Endothelial cell (in vitro differentiated cells): Measurements from ENCODE around the gene MBTD1. TPM values are rescaled to one million over a fixed set of nuclear protein-coding genes. Genes with fewer than 3 reads are reported as not detected.

ENCODE experiments used
- DNase-seq: peaks from one replicate; pipeline ENCODE4 v3.0.0; 2021; ENCODE audit warnings: low spot score
- H3K27ac Mint-ChIP-seq: one replicate; pipeline ENCODE4 v1.8.0; 2021; ENCODE audit warnings: mixed read lengths, inconsistent platforms; ENCODE audit not compliant: unreplicated experiment
- H3K27me3 Mint-ChIP-seq: one replicate; pipeline ENCODE4 v1.8.0; 2021; ENCODE audit warnings: mild to moderate bottlenecking, moderate library complexity, mixed read lengths, inconsistent platforms; ENCODE audit not compliant: unreplicated experiment
- H3K36me3 Mint-ChIP-seq: one replicate; pipeline ENCODE4 v1.8.0; 2021; ENCODE audit warnings: mild to moderate bottlenecking, low read depth, mixed read lengths, inconsistent platforms; ENCODE audit not compliant: unreplicated experiment
- H3K4me1 Mint-ChIP-seq: one replicate; pipeline ENCODE4 v1.8.0; 2021; ENCODE audit warnings: mild to moderate bottlenecking, mixed read lengths, inconsistent platforms; ENCODE audit not compliant: unreplicated experiment
- H3K4me3 Mint-ChIP-seq: one replicate; pipeline ENCODE4 v1.8.0; 2021; ENCODE audit warnings: mild to moderate bottlenecking, mixed read lengths, inconsistent platforms; ENCODE audit not compliant: unreplicated experiment
- H3K9me3 Mint-ChIP-seq: one replicate; pipeline ENCODE4 v1.8.0; 2021; ENCODE audit warnings: mixed read lengths, inconsistent platforms; ENCODE audit not compliant: unreplicated experiment
- total RNA-seq: library from RNA; stranded (reverse); fragmentation: NEBNext Ultra II Directional; extraction: Animal tissue kit (Norgen Biotek cat#: 25700); gene quantifications from one replicate; pipeline ENCODE4 v1.2.1, GENCODE V29; 2021; ENCODE audit not compliant: unreplicated experiment
- TF ChIP-seq, protein P1 (sequence below): fragments of 200-600 bp; sonication (generic); IDR thresholded peaks from one replicate; pipeline ENCODE4 v1.5.0; 2021; ENCODE audit warnings: antibody characterized with exemption; ENCODE audit not compliant: unreplicated experiment

The MBTD1 gene
- total RNA-seq, 1 donor from 2014 or later, result 24.4 TPM

DNA sequence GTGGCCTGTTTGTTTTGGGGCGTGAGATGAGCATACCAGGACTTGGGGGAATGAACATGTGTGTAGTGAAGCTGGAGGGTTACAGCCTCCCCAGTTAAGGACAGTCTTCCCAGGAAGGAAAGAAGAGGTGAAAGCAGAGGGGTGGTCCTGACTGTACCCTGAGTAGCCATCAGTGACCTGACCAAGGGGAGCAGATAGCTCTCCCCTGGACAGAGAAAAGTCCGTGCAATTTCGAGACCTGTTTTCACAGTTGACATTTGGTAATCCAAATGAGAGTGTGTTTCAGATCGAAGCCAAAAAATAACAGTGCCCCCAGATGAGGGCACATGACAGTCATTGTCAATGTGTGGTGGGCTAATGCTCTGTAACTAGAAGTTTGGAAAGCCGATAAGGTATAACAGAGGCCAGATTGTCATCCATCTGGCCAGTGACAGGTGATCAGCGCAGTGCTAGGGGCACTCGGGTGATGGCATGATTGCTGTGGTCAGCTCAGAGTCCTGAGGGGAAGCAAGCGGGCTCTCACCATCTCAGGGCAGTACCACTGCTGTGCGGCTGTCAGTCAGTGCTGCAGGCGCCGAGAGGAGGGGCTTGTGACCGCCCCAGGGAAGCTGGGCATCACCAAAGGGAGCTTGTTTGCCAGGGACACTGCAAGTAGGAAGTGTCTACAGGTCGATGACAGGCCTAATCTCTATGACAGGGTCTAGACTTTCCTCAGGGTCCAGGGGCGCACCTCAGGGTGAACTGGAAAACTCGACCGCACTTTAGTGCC, 94.8 kb downstream of the MBTD1 start:
- peaks cover 29% of the 10 kb centered on the region for H3K36me3 Mint-ChIP-seq
- TF ChIP-seq, protein P1, sequence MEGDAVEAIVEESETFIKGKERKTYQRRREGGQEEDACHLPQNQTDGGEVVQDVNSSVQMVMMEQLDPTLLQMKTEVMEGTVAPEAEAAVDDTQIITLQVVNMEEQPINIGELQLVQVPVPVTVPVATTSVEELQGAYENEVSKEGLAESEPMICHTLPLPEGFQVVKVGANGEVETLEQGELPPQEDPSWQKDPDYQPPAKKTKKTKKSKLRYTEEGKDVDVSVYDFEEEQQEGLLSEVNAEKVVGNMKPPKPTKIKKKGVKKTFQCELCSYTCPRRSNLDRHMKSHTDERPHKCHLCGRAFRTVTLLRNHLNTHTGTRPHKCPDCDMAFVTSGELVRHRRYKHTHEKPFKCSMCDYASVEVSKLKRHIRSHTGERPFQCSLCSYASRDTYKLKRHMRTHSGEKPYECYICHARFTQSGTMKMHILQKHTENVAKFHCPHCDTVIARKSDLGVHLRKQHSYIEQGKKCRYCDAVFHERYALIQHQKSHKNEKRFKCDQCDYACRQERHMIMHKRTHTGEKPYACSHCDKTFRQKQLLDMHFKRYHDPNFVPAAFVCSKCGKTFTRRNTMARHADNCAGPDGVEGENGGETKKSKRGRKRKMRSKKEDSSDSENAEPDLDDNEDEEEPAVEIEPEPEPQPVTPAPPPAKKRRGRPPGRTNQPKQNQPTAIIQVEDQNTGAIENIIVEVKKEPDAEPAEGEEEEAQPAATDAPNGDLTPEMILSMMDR, result no peak
- H3K9me3 Mint-ChIP-seq, result no peaks in the 10 kb centered on the region
- peaks cover 7% of the 10 kb centered on the region for H3K4me1 Mint-ChIP-seq
- peak overlapping the region; percentile 91 for H3K27ac Mint-ChIP-seq
- peak; percentile 12 for DNase-seq
- peak overlapping the region; percentile 98 for H3K4me3 Mint-ChIP-seq
- peaks cover 15% of the 10 kb centered on the region for H3K27me3 Mint-ChIP-seq

DNA sequence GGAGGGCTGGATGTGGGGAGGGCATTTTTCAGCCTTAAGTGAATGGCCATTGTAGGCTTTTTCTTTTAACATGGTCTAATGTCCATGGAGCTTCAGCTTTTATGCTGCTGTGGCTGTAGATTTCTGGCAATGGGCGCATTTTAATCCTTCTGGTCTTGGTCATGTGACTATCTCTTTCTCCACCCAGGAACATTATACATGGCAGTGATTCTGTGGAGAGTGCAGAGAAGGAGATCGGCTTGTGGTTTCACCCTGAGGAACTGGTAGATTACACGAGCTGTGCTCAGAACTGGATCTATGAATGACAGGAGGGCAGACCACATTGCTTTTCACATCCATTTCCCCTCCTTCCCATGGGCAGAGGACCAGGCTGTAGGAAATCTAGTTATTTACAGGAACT, 98.3 kb downstream of the MBTD1 start:
- TF ChIP-seq, protein P1, result no peak
- DNase-seq, result no peak
- Mint-ChIP-seq H3K27ac (no peak overlapping the region), H3K4me1 (peaks cover 7% of the 10 kb centered on the region), H3K27me3 (peaks cover 17% of the 10 kb centered on the region), H3K36me3 (peaks cover 33% of the 10 kb centered on the region), H3K9me3 (no peaks in the 10 kb centered on the region), H3K4me3 (no peak overlapping the region)

DNA sequence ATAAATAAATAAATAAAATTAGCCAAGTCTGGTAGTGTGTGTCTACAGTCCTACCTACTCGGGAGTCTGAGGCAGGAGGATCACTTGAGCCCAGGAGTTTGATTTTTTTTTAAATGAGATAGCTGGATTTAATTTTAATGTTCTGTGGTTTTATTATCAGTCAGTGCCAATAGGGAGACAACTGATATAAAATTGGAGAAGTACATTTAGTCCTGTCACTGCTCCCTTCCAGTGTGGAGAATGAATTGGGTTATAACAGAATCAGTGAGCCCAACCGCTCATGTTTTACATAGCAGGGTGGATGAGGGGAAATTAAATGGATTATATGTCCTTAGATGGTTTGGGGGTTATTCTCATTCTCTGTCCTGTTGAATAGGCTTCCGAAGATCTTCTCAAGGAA, 100.2 kb downstream of the MBTD1 start:
- TF ChIP-seq, protein P1, result no peak
- no peak for DNase-seq
- peaks cover 4% of the 10 kb centered on the region for H3K27me3 Mint-ChIP-seq
- H3K9me3 Mint-ChIP-seq, result no peaks in the 10 kb centered on the region
- H3K36me3 Mint-ChIP-seq, result peaks cover 27% of the 10 kb centered on the region
- no peak overlapping the region for H3K4me3 Mint-ChIP-seq
- H3K27ac Mint-ChIP-seq, result no peak overlapping the region
- no peaks in the 10 kb centered on the region for H3K4me1 Mint-ChIP-seq

DNA sequence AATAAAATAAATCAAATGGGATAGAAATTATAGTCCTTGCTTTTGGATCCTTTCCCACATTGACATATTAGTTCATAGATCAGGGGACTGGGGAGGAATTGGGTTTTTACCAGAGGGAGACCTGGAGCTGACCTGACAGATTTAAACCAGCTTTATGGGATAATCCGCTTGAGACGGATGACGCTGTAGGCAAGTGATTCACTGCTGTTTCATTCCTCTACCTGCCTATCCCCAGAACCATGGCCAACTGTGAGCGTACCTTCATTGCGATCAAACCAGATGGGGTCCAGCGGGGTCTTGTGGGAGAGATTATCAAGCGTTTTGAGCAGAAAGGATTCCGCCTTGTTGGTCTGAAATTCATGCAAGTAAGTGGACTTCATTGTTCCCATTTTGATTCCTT, 104.4 kb downstream of the MBTD1 start:
- DNase-seq, result no peak
- Mint-ChIP-seq H3K9me3 (no peaks in the 10 kb centered on the region), H3K4me1 (no peaks in the 10 kb centered on the region), H3K27ac (no peak overlapping the region), H3K36me3 (peaks cover 12% of the 10 kb centered on the region), H3K4me3 (no peak overlapping the region), H3K27me3 (peaks cover 4% of the 10 kb centered on the region)
- TF ChIP-seq, protein P1, result no peak

DNA sequence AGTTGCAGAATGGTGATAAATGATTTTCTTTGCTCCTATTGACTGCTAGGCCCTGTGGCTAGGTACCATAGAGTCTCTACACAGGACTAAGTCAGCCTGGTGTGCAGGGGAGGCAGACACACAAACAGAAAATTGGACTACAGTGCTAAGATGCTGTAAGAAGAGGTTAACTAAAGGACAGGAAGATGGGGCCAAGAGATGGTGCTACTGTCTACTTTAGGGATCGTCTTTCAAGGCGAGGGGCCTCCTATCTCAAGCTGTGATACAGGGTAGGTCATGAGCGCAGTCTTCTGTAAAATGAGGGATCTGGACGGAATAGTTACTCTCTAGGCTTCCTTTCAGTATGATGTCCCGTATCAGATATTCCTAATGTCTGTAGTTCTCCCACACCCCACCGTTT, 105.7 kb downstream of the MBTD1 start:
- TF ChIP-seq, protein P1, result no peak
- Mint-ChIP-seq H3K9me3 (no peaks in the 10 kb centered on the region), H3K27ac (no peak overlapping the region), H3K4me3 (no peak overlapping the region), H3K36me3 (peaks cover 5% of the 10 kb centered on the region), H3K27me3 (peaks cover 4% of the 10 kb centered on the region), H3K4me1 (no peaks in the 10 kb centered on the region)
- DNase-seq, result no peak
